GM19035 (cell line): ENCODE data around the gene CAPN13.
"Not testable (repeated sequence)": the region's sequence is repeated elsewhere in the genome, so short reads cannot be mapped to it uniquely, and the experiment has no call there.

ENCODE experiments used
- ATAC-seq: cut with Tn5 transposase; IDR thresholded peaks from one replicate; pipeline ENCODE4 v1.9.1; 2021; ENCODE audit not compliant: unreplicated experiment

CAPN13 gene

DNA sequence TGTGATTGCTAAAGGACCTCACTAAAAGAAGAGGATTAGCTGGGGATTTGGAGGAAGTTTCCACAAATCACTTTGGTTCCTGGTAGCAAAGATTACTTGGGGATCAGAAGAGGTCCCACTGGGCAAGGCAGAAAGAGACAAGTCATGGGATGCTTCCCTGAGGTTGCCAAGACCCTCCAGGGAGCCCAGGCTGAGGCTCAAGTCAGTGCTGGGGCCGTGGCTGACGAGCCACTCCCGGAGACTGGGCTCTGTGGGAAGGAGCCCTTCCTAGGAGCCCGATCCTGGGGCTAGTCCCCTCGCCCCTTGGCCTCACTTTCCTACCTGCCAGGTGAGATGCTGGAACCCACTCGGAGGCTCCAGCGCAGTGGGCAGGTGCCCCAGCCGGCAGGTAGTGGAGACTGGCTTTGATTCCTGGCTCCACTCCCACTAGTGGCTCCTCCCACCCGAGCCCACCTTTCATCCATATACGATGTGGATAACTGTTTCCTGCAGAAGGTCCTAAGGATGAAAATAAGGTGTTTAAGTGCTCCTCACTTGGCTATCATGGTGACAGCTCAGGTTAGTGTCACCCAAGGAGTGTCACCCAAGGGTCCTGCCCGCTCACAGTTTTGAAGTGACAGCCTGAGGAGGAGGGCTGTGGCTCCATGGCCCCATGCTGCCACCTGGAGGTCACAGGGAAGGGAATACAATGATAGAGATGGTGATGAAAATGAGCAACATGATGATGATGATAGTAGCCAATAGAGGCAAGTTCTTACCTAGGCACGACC lies 100.5 kb downstream of the CAPN13 start:
- ATAC-seq, result no peak

DNA sequence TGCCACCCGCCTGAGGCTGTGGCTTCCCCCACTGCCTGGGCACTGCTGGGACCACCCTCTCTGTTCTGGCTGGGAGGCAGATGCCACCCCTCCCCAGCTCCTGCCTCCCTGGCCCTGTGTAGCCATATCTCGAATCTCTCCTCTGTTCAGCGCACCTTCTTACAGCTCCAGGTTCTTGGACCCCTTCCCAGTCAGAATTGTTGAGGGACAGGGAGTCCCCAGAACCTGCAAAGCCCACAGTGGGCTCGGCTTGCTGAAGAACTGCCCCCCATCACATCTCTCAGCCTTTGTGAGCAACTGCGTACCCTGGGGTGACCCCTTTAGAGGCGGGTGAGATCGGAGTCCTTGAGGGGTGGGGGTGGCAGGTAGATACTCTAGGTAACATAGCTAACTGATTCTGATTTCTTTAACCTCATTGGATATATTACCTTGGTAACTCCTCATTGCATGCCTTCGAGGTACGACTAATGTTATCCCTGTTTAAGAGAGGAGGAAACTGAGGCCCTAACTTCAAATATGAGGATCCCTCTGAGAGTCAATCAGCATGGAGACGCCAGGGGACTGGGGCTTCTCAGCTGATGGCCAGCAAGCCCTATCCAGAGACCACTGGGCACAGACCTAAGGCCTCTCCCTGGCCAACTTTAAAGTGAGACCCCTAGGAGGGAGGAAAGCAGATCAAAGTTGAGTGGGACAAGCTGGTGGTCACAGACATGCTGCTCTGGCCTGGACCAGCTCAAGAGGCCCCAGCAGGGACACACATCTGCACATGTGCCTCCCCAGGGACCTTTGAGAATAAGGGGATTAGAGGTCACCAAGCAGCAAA lies 101.3 kb downstream of the CAPN13 start:
- ATAC-seq, result no peak

DNA sequence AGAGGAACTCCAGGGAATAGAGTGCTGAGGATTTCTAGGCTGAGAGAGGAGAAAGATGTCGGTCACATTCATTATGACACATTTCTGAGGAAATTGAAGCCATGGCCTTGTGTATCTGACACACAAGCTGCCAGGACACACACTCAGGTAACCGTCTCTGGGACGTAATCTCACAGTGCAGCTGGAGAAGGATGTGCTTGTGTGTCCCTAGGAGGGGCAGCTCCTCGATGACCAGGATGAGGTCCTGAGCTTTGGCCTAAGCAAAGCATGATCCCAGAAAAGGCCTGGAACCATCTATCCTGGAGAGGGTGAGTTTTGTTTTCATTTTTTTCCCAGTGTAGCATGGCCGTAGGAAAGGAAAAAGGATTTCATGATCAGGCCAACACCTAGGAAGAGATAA lies 102.2 kb downstream of the CAPN13 start:
- ATAC-seq, result no peak

DNA sequence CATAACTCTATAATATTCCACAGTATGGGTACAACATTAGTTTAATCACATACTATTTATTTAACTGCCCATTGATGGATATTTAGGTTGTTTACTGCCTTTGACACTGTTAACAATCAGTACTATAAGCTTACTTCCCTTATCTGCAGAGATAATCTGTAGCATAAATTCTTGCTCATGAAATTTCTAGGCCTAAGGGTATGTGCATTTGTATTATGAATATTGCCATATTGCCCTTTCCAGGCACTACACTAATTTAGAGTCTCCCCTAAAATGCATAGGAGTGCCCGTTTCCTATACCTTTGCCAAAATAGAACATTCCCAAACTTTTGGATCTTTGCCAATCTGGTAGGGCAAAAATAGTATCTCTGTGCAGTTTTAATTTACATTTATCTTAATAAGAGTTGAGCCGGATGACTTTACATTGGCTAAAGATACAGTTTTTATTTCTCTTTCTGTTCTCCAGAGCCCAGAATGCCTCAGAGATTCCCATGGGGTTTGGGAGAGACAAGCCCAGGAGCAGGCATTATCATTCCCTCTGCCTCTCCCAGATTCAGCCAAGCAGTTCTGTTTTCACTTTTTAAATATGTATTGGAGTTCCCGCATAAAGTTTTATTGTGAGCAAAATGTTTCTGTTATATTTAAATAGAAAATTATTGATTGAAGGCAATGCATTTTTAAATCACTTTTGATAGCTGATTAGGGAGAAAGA lies 102.8 kb downstream of the CAPN13 start:
- no peak for ATAC-seq

DNA sequence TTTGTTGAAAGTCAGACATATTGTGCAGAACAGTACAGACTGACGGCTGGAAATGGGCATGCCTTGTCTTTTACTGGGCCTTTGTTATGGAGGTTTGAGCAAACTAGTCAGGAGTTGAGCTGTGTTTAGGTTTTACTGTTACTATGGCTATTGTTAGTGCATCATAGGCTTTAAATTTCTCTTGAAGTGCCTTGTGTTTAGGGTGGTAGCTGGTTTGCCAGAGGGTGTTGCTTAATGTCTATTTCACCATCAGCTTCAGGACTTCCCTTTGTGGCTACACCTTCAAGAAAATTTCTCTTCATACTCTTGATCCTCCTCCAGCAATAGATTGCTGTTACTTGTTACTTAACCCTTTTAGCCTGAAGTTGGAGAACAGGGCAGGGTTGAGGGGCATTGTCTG lies 104.6 kb downstream of the CAPN13 start:
- no peak for ATAC-seq

DNA sequence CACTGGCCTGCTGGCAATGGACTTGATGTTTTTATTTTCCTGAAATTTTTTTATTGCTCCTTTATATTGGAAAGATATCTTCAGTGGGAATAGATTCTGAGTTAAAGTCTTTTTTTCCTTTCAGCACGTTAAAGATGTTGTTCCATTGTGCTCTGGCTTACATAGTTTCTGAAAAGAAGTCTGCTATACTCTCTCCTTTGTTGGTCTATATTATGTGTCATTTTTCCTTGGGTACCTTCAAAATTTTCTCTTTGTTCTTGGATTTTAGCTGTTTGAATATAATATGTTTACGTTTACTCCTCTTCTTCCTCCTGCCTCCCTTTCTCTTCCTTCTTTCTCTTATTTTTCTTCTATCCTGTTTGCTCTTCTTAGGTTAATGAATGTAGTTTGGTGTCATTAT lies 105.5 kb downstream of the CAPN13 start:
- ATAC-seq, result no peak

DNA sequence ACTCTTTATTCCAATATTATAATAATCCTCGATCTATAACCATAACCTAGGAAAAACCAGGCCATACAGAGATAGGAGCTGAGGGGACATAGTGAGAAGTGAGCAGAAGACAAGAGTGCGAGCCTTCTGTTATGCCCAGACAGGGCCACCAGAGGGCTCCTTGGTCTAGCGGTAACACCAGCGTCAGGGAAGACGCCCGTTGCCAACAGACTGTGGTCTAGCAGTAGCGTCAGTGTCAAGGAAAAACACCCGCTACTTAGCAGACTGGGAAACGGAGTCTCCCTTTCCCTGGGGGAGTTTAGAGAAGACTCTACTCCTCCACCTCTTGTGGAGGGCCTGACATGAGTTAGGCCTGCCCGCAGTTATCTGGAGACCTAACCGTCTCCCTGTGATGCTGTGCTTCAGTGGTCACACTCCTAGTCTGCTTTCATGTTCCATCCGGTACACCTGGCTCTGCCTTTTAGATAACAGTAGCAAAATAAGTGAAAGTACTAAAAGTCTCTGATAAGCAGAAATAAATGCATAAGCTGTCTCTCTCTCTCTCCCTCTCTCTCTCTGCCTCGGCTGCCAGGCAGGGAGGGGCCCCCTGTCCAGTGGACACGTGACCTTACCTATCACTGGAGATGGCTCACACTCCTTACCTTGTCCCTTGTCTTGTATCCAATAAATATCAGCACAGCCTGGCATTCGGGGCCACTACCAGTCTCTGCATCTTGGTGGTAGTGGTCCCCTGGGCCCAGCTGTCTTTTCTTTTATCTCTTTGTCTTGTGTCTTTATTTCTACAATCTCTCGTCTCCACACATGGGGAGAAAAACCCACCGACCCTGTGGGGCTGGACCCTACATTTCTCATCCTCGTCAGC lies 109.8 kb downstream of the CAPN13 start:
- not testable (repeated sequence) for ATAC-seq

DNA sequence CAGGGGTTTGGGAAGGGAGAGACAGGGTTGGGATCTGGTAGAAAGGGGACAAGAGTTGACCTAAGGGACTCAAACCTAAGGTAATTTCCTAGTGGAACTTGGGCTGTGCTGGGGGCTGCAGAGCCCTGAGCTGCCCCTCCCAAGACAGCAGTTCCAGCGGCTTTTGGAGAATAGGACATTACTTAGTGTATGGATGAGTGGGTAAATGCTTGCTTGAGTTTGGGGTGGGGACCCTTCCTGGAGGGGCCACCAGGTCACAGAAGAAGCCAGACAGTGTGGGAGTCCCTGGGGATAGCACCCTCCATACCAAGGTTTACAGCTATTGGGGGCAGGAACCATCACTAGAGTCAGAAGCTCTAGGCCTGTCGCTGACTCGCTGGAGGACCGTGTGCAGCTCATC lies 111.5 kb downstream of the CAPN13 start:
- ATAC-seq, result no peak

DNA sequence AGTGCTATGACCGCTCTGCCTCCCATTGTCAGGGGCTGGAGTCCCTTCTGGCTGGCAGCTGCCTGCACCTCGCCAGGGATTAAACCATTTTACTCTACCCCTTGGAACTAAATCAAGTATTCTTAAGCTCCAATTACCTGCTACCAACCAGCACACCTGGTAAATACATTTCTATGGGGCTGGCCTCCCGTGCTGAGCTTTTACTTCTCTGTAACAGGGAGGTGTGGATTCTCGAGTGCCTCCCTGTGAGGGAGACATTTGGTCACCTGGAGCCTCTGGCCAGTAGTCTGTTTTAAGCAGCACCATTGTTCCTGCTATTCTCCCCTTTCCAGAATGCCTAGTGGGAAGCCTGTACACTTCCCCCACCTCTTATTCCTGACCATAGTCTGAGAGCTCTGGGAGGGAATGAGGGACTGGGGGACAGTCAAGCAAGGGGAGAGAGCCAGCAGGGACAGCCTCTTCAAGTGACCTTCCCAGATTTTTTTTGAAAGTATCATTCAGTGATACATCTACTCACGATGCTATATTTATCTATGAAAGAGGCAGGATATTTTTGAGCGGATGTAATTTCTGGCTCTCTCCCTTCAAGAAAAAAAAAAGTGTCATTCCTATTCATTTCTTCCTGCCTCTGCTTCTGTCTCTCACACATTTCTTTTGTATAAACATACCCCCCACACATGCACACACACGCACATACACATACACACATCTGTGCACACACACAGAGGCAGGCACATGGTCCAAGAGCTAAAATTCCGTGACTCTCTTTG lies 112.8 kb downstream of the CAPN13 start:
- no peak for ATAC-seq

DNA sequence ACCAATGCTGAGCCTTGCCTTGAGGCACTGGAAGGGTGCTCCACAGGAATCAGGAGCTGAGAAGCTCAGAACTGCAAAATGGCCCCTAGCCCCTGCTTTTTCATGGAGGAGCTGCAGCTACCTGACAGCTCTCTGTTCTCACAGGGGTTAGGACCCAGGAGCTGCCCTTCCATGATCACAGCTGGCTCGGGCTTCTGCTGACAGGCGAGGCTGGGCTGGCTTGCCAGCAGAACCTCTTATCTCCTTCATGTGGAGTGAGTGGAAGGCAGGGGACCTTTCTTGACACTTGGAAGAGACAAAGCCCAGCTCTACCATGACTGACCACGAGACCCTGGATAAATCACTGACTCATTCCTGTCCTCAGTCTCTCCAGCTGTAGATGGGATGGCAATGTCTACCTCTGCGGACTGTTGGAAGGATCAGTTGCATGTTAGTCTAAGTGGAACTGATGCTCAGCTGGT lies 113.4 kb downstream of the CAPN13 start:
- no peak for ATAC-seq

DNA sequence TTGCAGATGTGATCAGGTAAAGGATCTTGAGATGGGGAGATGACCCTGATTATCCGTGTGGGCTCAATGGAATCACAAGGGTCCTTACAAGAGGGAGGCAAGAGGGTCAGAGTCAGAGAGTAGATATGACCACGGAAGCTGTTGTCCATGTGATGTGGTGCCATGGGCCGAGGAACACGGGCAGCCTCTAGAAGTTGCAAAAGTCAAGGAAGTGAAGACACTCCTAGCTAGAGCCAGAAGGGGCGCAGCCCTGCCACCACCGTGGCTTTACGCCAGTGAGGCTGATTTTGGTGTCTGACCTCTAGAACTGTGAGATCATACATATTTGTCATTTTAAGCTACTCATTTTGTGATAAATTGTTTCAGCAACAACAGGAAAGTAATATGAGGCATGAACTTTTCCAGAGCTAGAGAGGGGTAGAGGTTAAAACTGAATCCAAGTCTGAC lies 114.4 kb downstream of the CAPN13 start:
- no peak for ATAC-seq

DNA sequence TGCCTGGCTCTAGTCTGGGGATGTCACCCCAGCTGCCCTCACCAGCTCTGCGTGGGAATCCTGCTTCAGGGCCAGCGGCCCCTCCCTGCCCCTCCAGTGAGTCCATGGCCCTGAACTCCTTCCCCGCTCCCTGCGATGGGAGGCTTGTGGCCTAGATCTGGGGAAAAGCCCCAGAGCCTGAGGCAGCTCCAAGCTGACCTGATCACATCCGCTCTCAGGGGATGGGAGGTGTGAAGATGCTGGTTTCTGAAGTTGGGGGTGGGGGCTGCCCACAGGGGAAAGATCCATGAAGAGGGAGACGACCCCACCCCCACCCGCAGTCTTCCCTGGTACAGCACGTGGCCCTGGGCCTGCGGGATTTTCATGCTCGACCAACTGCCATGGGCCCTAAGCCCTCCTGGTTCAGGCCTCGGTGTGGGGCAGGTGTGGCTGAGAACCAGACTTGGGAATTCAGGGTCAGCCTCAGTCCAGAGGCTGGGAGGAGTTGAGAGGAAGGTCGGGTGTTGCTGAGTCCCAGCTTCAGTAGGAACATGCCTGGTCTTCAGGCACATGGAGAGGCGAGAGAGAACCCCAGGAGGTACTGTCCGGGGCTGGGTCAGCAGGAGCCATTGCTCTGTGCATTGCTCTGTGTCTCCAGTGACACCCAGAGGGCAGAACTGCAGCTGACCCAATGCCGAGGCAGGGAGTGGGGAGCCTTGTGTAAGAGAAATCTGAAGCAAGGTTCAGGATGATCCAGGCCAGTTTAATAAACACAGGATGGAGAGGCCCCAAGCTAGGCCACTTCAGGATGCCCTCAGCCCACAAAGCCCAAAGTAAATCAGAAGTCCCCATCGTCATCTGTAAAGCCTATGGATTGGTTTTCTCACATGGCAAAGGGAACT lies 115.1 kb downstream of the CAPN13 start:
- ATAC-seq, result no peak

DNA sequence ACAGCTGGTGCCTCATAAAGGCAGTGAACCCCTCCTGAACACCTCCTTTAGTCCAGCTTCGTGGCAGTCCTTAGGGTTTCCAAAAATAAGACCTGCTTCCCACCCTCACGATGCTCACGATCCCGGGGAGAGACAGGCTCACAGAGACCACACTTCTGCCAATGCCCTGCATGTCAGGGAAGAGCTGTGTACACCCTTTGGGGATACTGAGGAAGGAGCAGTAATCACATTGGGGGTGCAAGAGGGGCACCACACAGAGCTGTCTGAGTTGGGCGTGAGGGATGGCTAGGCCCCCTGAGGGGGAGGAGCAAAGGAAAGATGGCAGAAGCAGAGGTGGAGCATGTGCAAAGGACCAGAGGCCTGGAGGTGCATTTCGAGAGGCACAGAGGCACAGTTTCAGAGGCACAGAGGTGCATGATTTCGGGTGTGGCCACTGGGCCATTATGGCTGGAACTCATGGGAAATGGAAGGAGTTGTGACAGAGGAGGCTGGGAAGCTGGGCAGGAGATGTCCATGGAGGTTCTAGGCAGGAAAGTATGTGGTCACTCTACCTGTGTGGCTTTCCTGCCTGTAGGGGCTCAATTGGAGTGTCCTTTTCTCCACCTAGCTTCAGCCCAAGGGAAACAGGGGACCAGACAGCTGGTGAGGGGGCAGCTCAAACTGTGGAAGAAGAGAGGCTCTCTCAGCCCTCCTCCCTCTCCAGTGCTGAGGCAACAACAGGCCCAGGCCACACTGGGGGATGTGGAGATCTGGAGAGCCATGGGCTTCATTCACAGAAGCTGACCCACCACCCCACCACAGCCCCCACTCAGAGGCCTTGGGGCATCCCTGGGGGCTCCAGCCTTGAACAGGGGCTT lies 115.9 kb downstream of the CAPN13 start:
- ATAC-seq, result no peak

DNA sequence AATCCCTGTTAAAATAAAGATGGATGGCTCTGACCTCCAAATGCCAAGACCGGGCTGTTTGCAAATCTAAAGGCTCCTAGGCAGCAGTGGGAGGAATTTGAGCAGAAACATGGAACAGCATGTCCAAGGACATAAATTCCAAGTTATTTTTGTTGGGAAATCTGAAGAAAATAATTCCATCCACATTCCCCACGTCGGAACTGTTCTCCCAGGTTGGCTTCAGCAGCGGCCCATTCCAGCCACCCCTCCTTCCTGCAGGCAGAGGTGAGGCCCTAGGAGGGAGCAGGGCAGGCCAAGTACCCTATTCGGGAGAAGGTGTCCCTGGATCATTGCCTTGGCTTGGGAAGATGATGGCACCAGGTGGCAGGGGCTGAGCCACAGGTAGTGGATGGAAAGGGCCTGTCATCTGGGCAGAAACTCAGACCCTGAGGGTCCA lies 117.1 kb downstream of the CAPN13 start:
- no peak for ATAC-seq

DNA sequence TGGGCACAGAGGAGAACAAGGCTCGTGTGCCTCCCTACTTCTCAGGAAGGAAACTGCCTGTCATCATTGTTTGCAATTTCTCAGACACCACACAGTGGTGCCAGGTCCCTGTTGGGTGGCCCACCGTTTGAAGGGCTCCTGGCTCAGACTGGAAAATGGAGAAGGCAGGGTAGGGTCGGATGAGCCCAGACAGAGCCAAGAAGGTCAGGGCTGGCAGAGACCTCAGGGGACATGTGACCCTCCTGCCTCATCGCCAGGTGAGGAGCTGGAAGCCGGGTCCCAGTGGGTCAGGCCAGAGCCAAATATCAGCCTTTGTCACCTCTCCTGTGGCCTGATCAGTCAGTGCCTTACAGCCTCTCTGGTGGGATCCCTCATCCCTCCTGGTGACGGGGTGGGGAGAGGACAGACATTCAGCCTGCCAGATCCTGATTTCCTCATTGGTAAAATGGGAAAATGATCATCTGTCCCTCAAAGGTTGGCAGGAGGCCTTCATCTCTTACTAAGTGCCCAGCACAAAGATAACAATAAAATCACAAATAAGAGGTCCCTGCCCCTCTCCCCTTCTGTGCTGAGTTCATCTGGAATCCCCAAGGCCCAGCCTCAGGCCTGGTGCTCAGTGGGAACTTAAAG lies 117.6 kb downstream of the CAPN13 start:
- no peak for ATAC-seq

DNA sequence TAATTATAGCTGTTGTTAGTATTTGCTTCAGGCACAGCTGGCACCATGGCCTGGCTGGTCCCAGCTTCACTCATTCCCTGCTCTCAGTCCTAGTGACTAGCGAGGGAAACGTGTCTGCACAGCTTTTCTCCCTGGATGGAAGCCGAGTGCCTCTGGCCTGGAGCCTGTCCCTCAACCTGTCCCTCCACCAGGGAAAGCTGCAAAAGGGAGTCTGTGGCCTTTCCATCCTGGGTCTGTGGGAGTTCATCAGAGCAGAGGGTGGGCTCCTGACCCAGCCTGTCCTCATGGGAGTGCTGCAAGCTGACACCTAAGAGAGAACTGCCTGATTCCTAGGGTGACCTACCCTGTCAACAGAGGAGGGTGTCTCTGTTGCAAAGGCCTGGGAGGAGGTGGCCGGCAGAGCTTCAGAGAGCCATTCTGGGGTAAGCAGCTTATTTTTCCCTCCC lies 118.3 kb downstream of the CAPN13 start:
- ATAC-seq, result no peak

DNA sequence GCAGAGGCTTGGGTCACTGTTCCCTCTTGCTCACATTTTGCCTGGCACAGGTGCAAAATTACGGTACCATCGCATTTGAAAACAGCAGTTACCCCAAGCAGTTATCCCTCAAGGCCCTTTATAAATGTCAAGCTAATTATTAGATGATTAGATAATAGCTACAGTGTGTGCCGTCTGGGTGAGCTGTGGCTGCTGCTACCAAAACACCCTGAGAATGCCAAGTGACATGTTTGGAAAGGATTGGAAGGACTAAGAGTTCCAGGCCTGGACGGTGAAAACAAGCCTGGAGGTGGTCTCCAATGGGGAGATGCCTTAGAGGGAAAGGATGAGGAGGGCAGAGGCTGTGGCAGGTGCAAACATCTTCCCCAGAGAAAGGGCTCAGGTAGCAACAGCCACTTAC lies 120.6 kb downstream of the CAPN13 start:
- no peak for ATAC-seq
